Mesenteric fat pad (tissue), 1 donor: ENCODE measurements around the gene MCTP1. TPM values are rescaled to one million over a fixed set of nuclear protein-coding genes. Genes with fewer than 3 reads are reported as not detected.
"Not testable (repeated sequence)": the region's sequence is repeated elsewhere in the genome, so short reads cannot be mapped to it uniquely, and the experiment has no call there.

Source experiments
- DNase-seq: peaks from one replicate; pipeline ENCODE4 v3.0.0-alpha.2; 2020; ENCODE audit warnings: low spot score
- total RNA-seq: library from RNA; stranded (reverse); fragmentation: NEBNext Ultra II Directional; extraction: Animal tissue kit (Norgen Biotek cat#: 25700); gene quantifications from one replicate; pipeline ENCODE4 v1.2.1, GENCODE V29; 2021
- donor health status: DM: yes; HTN: yes; CAD: no.

The MCTP1 gene
- total RNA-seq, 1 donor from 2014 or later = 37.5 TPM

GRCh38 chr5:95252801-95253200 is 32.1 kb downstream of the MCTP1 start:
- DNase-seq = no peak

DNA sequence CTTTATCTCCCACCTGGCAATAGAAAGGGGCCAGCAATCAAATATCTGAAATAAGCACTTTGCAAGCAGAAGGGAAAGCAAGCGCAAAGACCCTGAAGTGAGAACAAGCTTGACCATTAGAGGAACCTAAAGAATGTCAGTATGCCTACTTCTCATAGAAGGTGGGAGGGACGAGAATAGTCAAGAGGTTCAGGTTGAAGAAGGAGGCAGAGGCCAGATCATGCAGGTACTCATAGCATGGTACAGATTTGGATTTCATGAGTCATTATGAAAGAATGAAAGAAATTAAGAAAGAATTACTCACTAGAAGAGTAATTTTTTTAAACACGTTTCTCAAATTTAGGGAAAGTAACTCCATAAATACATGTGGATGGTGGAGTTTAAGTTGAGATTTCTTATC is 33.7 kb downstream of the MCTP1 start:
- no peak for DNase-seq

GRCh38 chr5:95244479-95244878 is 40.4 kb downstream of the MCTP1 start:
- DNase-seq = no peak

GRCh38 chr5:95241635-95242034 is 43.3 kb downstream of the MCTP1 start:
- DNase-seq = no peak

DNA sequence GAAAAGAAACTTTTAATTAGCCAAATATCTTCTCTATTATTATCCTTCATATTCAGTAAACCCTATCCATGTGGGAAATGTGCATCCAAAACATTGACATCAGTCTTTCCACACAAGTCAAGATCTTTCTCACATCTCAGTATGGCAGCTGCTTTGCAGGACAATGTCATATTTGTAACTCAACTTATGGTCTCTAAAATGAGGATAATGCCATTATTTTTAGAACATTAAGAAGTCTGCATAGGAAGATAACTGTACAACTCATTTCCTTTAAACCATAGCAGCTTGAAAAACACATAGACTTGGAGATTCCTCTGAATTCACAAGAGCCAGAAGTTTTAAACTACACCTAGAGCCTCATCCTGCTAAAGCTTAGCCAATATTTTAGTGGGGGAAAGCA is 43.7 kb downstream of the MCTP1 start:
- DNase-seq = no peak

- no peak for DNase-seq
Measured at GRCh38 chr5:95238560-95239325, 46.2 kb downstream of the MCTP1 start.

DNA sequence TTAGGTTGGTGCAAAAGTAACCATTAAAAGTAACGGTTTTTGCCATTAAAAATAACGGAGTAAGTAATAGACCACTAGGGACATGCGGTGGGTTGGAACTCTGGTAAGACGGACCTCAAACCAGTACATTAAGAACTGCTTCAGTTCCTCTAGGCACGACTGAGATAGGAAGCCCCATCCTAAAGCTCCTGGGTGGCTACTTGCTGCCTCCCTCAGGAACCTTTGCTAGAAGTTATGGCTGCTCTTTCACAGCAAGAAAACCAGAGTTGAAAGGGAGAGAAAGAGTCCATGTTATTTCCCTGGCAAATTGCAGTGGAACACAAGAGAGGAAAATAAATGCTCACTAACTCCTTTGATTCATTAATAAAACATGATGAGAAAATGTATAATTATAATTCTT is 47.6 kb downstream of the MCTP1 start:
- DNase-seq = no peak

DNA sequence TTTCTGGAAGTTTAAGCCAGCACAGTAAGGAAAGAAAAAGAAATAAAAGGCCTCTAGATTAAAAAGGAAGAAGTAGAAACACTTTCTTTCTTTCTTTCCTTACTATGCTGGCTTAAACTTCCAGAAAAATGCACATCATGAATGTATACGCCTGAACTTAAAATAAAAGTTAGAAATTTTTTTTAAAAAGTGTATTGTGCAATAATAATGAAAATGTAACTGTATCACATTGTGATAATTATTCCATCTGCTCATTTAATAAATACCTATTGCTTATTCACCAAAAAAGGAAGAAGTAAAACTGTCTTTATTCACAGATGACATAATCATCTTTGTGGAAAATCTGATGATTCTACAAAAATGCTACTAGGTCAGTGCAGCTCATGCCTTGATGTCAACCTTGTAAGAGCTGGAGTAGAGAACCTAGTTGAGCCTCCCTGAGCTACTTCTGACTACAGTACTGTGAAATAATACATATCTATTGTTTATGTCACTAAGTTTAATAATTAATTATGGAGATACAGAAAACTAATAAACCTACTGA is 49.4 kb downstream of the MCTP1 start:
- no peak for DNase-seq

- no peak for DNase-seq
Measured at GRCh38 chr5:95229646-95230045, 55.2 kb downstream of the MCTP1 start.

- no peak for DNase-seq
Measured at GRCh38 chr5:95224701-95225459, 60.0 kb downstream of the MCTP1 start.

- DNase-seq = no peak
Measured at GRCh38 chr5:95223566-95224258, 61.2 kb downstream of the MCTP1 start.

DNA sequence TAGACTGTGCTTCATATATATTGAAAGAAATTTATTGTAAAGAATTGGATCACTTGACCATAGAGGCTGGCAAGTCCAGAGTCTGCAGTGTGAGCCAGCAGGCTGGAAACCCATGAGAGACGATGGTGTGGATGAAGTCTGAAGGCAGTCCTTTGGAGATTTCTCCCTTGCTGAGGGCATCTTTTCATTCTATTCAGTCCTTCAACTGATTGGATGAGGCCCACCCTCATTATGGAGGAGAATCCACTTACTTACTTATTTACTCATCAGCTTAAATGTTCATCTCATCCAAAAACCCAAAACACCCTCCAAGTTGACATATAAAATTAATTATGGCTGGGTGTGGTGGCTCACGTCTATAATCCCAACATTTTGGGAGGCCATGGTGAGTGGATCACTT is 62.1 kb downstream of the MCTP1 start:
- DNase-seq = no peak

GRCh38 chr5:95221234-95221633 is 63.7 kb downstream of the MCTP1 start:
- no peak for DNase-seq

DNA sequence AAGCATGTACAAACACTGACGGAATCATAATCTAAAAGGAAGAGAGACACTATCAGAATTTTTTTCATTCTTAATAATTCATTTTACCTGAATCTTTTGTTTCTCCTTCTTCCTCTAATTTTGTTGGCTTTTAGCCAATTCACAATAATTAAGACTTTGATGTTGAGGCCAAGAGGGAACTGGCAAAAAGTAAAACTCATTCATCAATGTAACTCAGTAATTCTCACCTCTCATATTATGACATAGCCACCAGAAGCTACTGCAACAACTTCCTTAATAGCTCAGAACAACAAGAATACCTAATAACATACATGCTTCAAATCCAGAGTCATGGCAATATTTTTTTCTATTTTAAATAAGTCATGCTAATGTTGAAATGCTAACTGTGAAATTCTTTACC is 64.5 kb downstream of the MCTP1 start:
- no peak for DNase-seq

DNA sequence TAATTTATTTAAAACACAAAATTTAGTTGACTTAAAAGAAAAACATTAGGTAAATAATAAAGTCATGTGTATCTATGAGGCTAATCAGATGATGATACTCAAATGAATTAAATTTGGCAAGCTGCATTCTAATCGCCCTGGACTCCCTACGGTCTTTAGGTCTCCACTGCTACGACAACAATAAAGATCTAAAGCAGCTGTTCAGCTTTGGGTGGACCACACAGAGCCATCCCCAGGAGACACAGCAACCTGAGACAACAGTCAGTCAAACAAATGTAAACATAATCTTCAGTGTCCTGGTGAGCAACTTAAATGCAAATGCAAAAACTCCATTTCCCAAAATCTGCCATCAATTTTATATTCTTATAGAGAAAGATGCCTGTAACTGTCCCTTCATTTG is 65.5 kb downstream of the MCTP1 start:
- DNase-seq = no peak

GRCh38 chr5:95217881-95218280 is 67.0 kb downstream of the MCTP1 start:
- DNase-seq = no peak

GRCh38 chr5:95217351-95217750 is 67.5 kb downstream of the MCTP1 start:
- DNase-seq = no peak

GRCh38 chr5:95216136-95216955 is 68.5 kb downstream of the MCTP1 start:
- no peak for DNase-seq

GRCh38 chr5:95207811-95208210 is 77.1 kb downstream of the MCTP1 start:
- DNase-seq = not testable (repeated sequence)

- no peak for DNase-seq
Measured at GRCh38 chr5:95194856-95195255, 90.0 kb downstream of the MCTP1 start.

GRCh38 chr5:95191330-95191729 is 93.6 kb downstream of the MCTP1 start:
- DNase-seq = no peak
